ENCODE data around the gene TSPAN15. TPM values are rescaled to one million over a fixed set of nuclear protein-coding genes. Genes with fewer than 3 reads are reported as not detected.
A peak's percentile ranks its signal among the peaks of the same experiment; 100 is the strongest.

TSPAN15 gene
- total and polyA plus RNA-seq, 5 donors, result 5.3 to 11.5 (median 7.9) TPM

DNA sequence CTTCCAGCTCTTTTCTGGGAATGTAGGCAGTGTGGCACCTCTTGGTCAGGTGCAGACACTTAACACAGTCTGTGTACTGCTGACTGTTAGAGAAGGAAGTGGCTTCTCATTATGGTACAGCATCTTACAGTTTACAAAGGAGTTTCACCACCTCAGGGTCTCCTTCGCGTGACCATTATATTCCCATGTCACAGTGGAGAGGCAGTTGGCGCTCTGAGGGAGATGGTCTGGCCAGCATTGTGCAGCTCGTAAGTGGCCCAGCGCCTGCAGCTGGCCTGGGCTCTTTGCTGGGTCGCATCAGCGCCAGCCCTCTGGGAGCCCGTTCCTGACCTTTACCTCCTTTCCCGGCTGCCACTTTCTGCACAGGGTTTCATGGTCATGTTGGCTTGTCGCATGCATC is 15.4 kb downstream of the TSPAN15 start:
- ATAC-seq (no peak), DNase-seq (no peak)
- Histone ChIP-seq H3K27me3 (ENCODE audit: control insufficient read depth, insufficient read depth) (no peaks in the 10 kb centered on the region), H3K4me3 (ENCODE audit: low read length) (no peak overlapping the region), H3K27ac (ENCODE audit: low read length) (peak overlapping the region; percentile 25), H3K4me1 (ENCODE audit: control insufficient read depth, insufficient read depth, low read length) (peaks cover 10% of the 10 kb centered on the region), H3K9me3 (ENCODE audit: control insufficient read depth, low read length) (no peaks in the 10 kb centered on the region)
- intact Hi-C loops (cut with DNase I), result no loop called here
- WGBS, result 68% methylated on average over 10 of the region's 10 CpGs

DNA sequence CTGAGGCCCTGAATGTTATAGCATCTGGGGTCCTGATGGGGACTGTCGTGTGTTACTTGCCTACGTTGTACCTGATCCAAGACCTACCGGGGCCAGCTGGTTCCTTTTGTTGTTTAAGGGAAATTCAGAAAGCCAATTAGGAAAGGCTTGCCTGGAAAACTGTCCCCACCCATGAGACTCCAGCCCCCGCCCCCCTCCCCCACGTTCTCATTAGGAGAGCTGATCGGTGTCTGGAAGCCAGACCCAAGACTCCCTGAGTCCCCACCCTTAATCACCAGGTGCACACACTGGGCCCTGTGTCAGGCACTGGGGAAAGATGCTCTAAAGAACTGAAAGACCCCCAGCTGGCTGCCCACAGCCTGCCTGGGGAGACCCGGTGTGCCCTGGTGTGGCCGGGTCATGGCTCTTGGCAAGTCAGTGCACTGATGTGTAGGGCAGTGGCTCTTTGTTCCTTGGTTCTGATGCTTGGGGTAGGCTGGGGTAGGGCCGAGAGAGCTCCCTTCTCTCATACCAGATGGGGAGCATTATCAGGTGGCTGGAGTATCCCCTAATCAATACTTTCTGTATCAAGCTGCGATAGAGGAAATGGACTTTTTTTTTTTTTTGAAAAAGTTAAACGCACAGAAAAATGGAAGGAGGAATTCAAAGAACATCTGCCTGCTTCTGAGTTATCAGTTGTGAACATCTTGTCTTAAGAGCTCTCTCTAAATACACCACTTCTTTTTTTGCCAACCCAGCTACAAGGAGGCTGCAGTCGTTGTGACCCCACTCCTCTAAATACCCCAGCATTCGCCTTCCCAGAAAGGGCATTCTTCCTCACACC is 16.9 kb downstream of the TSPAN15 start:
- Histone ChIP-seq H3K4me3 (ENCODE audit: low read length) (no peak overlapping the region), H3K27ac (ENCODE audit: low read length) (peak overlapping the region; percentile 20), H3K9me3 (ENCODE audit: control insufficient read depth, low read length) (no peaks in the 10 kb centered on the region), H3K27me3 (ENCODE audit: control insufficient read depth, insufficient read depth) (no peaks in the 10 kb centered on the region), H3K4me1 (ENCODE audit: control insufficient read depth, insufficient read depth, low read length) (peaks cover 14% of the 10 kb centered on the region)
- DNase-seq (no peak), ATAC-seq (peak in 1 of 2 donors; percentile 26)
- intact Hi-C loops (cut with DNase I), result no loop called here
- 50% methylated on average over 13 of the region's 13 CpGs for WGBS

GRCh38 chr10:69468751-69469089 is 17.5 kb downstream of the TSPAN15 start:
- 71% methylated on average over 5 of the region's 5 CpGs for WGBS
- no peak overlapping the region for H3K4me3 ChIP-seq (ENCODE audit: low read length)
- DNase-seq (no peak), ATAC-seq (no peak)
- no peaks in the 10 kb centered on the region for H3K27me3 ChIP-seq (ENCODE audit: control insufficient read depth, insufficient read depth)
- no peaks in the 10 kb centered on the region for H3K9me3 ChIP-seq (ENCODE audit: control insufficient read depth, low read length)
- H3K27ac ChIP-seq (ENCODE audit: low read length), result peak overlapping the region; percentile 20
- intact Hi-C loops (cut with DNase I), result no loop called here
- H3K4me1 ChIP-seq (ENCODE audit: control insufficient read depth, insufficient read depth, low read length), result peaks cover 18% of the 10 kb centered on the region

GRCh38 chr10:69469976-69470375 is 18.7 kb downstream of the TSPAN15 start:
- intact Hi-C loops (cut with DNase I), result no loop called here
- Histone ChIP-seq H3K4me1 (ENCODE audit: control insufficient read depth, insufficient read depth, low read length) (peaks cover 19% of the 10 kb centered on the region), H3K4me3 (ENCODE audit: low read length) (no peak overlapping the region), H3K27me3 (ENCODE audit: control insufficient read depth, insufficient read depth) (no peaks in the 10 kb centered on the region), H3K9me3 (ENCODE audit: control insufficient read depth, low read length) (no peaks in the 10 kb centered on the region), H3K27ac (ENCODE audit: low read length) (no peak overlapping the region)
- ATAC-seq, result no peak
- 82% methylated on average over 1 of the region's 1 CpG for WGBS
- DNase-seq, result no peak

DNA sequence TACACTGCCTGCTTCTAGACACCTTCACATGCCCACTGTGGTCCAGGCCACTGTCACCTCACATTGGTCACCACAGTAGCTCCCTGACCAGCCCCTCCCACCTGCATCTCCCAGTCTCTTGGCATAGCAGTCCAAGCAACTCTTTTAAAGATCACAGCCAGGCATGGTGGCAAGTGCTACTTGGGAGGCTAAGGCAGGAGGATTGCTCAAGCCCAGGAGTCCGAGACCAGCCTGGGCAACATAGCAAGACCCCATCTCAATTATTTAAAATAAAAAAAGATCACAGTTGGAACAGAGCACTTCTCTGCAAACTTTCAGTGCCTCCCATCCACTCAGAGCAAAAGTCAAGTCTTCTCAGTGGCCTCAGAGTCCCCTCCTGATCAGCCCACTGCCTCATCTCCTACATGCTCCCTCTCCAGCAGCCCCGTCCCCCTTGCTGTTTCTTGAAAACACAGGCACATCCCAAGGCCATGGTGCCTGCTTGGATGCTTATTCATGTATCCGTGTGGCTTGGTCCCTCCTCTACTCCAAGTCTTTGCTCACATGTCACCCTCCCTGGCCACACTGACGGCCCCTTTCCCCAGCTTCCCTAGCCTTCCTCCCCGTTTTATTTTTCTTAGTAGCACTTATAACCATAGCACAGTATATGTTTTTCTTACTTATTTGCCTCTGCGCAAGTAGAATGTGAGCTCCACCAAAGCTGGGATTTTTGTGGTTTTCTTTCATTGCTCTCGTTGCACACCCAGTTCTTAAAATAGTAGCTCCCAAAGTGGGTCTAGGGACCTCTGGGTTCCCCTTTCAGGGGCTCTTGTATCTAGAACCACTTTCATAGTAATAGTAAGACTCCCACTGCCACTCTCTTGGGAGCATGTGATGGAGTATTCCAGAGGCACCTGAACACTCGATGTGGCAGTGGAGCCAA is 19.5 kb downstream of the TSPAN15 start:
- no peak overlapping the region for H3K27ac ChIP-seq (ENCODE audit: low read length)
- no peak for DNase-seq

GRCh38 chr10:69472142-69472541 is 20.9 kb downstream of the TSPAN15 start:
- Histone ChIP-seq H3K4me1 (ENCODE audit: control insufficient read depth, insufficient read depth, low read length) (peaks cover 21% of the 10 kb centered on the region), H3K9me3 (ENCODE audit: control insufficient read depth, low read length) (no peaks in the 10 kb centered on the region), H3K4me3 (ENCODE audit: low read length) (no peak overlapping the region), H3K27me3 (ENCODE audit: control insufficient read depth, insufficient read depth) (no peaks in the 10 kb centered on the region), H3K27ac (ENCODE audit: low read length) (peak overlapping the region; percentile 48)
- WGBS, result 94% methylated on average over 4 of the region's 4 CpGs
- DNase-seq (no peak), ATAC-seq (no peak)
- intact Hi-C loops (cut with DNase I), result no loop called here

More for the DNA sequence above, 19.5 kb downstream of the TSPAN15 start:
- WGBS, result 83% methylated on average over 8 of the region's 8 CpGs
- Histone ChIP-seq H3K9me3 (ENCODE audit: control insufficient read depth, low read length) (no peaks in the 10 kb centered on the region), H3K4me1 (ENCODE audit: control insufficient read depth, insufficient read depth, low read length) (peaks cover 23% of the 10 kb centered on the region), H3K27me3 (ENCODE audit: control insufficient read depth, insufficient read depth) (no peaks in the 10 kb centered on the region), H3K4me3 (ENCODE audit: low read length) (no peak overlapping the region)
- intact Hi-C loops (cut with DNase I), result no loop called here
- ATAC-seq, result no peak

DNA sequence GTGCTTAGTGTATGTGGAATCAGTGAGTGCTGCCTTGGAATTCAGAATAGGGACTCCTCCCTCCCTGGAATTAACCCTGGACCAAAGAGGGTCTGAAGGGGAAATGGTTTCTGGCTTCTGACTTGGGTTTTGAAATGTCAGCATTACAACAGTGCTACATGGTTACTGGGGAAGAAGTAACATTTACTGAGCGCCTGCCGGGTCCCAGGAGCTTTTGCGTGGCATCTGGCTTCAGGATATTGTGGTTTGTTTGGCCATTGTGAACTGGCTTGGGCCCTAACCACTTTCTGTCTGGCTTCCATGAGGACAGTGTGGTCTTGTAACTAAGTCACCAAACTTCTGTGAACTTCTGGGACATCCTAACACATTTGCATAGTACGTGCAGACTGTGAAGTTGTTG is 21.3 kb downstream of the TSPAN15 start:
- peak overlapping the region; percentile 25 for H3K27ac ChIP-seq (ENCODE audit: low read length)
- ATAC-seq (no peak), DNase-seq (no peak)
- H3K4me3 ChIP-seq (ENCODE audit: low read length), result no peak overlapping the region
- H3K27me3 ChIP-seq (ENCODE audit: control insufficient read depth, insufficient read depth), result no peaks in the 10 kb centered on the region
- peaks cover 21% of the 10 kb centered on the region for H3K4me1 ChIP-seq (ENCODE audit: control insufficient read depth, insufficient read depth, low read length)
- intact Hi-C loops (cut with DNase I), result no loop called here
- no peaks in the 10 kb centered on the region for H3K9me3 ChIP-seq (ENCODE audit: control insufficient read depth, low read length)
- WGBS, result 67% methylated on average over 4 of the region's 4 CpGs

- WGBS, result 59% methylated on average over 10 of the region's 10 CpGs
- Histone ChIP-seq H3K27me3 (ENCODE audit: control insufficient read depth, insufficient read depth) (no peaks in the 10 kb centered on the region), H3K27ac (ENCODE audit: low read length) (peak overlapping the region; percentile 25), H3K4me3 (ENCODE audit: low read length) (no peak overlapping the region), H3K9me3 (ENCODE audit: control insufficient read depth, low read length) (no peaks in the 10 kb centered on the region), H3K4me1 (ENCODE audit: control insufficient read depth, insufficient read depth, low read length) (peaks cover 21% of the 10 kb centered on the region)
- intact Hi-C loops (cut with DNase I), result no loop called here
- DNase-seq, result no peak
- ATAC-seq, result no peak
Observed at GRCh38 chr10:69473304-69473990, 22.2 kb downstream of the TSPAN15 start.

GRCh38 chr10:69474742-69475432 is 23.6 kb downstream of the TSPAN15 start:
- intact Hi-C loops (cut with DNase I), result no loop called here
- ATAC-seq (peak; percentile 40 to 54), DNase-seq (peak in 1 of 3 donors; percentile 57)
- 53% methylated on average over 9 of the region's 9 CpGs for WGBS
- H3K4me1 ChIP-seq (ENCODE audit: control insufficient read depth, insufficient read depth, low read length), result peaks cover 29% of the 10 kb centered on the region
- H3K27me3 ChIP-seq (ENCODE audit: control insufficient read depth, insufficient read depth), result no peaks in the 10 kb centered on the region
- H3K9me3 ChIP-seq (ENCODE audit: control insufficient read depth, low read length), result no peaks in the 10 kb centered on the region
- H3K27ac ChIP-seq (ENCODE audit: low read length), result peak overlapping the region; percentile 55
- H3K4me3 ChIP-seq (ENCODE audit: low read length), result no peak overlapping the region

GRCh38 chr10:69475433-69475830 is 24.2 kb downstream of the TSPAN15 start:
- peak overlapping the region; percentile 47 for H3K27ac ChIP-seq (ENCODE audit: low read length)
- intact Hi-C loops (cut with DNase I), result no loop called here
- H3K4me3 ChIP-seq (ENCODE audit: low read length), result no peak overlapping the region
- peaks cover 31% of the 10 kb centered on the region for H3K4me1 ChIP-seq (ENCODE audit: control insufficient read depth, insufficient read depth, low read length)
- DNase-seq (no peak), ATAC-seq (no peak)
- WGBS, result 77% methylated on average over 2 of the region's 2 CpGs
- no peaks in the 10 kb centered on the region for H3K9me3 ChIP-seq (ENCODE audit: control insufficient read depth, low read length)
- no peaks in the 10 kb centered on the region for H3K27me3 ChIP-seq (ENCODE audit: control insufficient read depth, insufficient read depth)

Measured in right cardiac atrium (tissue), 5 donors.